Non-pigmented ciliary epithelial cell (primary cell): ENCODE data around the gene TRIP4.
"Not testable (repeated sequence)": the region's sequence is repeated elsewhere in the genome, so short reads cannot be mapped to it uniquely, and the experiment has no call there.

Experiments
- DNase-seq: peaks from one replicate; pipeline ENCODE4 v3.0.0-alpha.2; 2010; ENCODE audit warnings: low read depth

TRIP4 gene

DNA sequence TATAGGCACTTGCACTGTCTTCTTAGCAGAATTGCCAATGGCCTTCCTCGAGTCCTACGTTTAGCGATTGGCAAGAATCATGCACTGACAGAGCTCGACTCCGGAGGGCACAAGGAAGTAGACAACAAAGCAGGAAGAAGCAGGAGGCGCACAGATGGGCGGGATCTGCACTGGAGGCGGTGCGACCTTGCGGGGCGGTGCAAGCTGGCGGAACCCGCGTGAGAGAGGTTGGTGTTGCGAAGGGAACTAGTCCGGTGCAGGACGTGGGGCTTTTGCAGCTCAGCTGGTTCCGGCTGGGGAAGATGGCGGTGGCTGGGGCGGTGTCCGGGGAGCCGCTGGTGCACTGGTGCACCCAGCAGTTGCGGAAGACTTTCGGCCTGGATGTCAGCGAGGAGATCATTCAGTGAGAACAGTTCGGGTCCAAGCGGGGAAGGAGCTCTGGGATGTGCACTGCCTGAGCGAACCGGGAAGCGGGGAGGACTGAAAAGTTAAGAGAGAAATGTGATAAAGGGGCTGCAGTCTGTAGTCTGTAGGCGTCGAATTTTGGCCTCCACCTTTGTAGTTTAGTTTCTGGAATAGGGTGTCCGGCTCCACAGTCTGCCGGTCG is at the start of gene TRIP4:
Gene TRIP4, plus strand, starts transcription at position 275 of the 607 bp plus-strand sequence. Its CDS starts 28 bp downstream, at position 303.
- peak; percentile 87 for DNase-seq

DNA sequence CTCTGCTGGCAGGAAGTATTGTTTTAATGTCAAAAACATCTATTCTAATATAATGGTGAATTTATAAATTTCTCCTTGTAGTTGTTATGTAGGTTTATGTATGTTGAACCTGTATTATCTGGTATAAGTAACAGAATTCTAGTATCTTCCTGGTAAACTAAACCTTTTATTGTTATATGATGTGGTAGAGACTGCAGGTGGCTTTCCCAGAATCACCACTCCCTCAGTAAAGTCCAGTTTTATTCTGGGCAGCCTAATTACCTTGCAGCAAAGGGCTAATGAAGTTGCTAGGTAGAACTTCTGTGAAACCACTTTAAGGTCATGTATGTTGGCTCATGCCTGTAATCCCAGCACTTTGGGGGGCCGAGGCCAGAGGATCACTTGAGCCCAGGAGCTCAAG is 47.3 kb upstream of the TRIP4 start:
- DNase-seq, result no peak

DNA sequence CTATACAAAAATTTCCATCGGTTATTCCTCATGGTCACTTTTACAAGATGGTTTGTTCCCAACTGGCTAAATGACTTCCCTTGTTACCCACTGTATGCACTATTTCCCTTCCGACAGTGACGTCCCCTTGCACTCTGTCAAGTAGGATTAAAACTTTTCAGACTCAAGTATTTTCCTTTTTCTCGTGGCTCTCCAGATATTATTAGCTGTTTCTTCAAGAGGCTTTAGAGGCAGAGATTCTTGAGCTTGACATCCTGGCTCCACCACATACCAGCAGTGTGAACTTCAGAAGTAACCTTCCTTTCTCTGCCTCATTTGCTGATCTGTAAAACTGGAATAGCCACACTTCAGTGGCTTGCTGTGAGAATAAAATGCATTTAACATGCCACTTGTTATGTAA is 45.7 kb upstream of the TRIP4 start:
- DNase-seq, result no peak

DNA sequence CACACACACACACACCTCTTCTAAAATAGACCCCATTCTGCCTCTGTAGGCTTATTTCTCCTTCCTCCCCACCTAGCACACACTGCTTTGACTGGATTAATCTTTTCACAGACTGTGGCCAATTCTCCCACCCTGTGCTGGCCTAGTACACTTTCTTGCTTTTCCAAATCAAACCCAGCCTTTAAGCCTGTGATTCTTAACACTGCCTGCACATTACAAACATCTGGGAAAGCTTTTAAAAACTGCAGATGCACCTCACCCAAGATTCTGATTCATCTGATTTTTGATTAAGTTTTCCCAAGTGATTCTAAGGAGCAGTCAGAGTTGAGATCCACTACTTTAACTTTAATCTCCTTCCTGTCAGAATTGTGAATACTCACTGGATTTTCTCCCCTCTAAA is 44.4 kb upstream of the TRIP4 start:
- DNase-seq, result no peak

DNA sequence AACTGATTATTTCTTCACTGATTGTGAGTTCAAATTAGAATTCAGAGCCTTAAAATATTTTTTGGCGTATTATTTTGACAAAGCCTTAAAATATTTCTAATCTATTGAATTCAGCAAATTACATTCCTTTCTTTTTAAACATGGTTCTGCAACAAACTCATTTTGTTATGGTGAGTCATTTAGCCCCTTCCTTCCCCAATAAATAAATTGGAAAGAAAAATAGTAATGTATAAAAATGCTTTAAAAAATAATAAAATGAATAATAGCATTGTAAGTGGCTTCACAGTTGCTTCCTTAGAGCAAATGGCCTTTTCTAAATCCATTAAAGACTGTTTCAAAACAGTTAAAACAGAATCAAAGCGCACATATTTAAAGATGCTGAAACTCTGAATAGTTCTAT is 43.8 kb upstream of the TRIP4 start:
- DNase-seq, result no peak

DNA sequence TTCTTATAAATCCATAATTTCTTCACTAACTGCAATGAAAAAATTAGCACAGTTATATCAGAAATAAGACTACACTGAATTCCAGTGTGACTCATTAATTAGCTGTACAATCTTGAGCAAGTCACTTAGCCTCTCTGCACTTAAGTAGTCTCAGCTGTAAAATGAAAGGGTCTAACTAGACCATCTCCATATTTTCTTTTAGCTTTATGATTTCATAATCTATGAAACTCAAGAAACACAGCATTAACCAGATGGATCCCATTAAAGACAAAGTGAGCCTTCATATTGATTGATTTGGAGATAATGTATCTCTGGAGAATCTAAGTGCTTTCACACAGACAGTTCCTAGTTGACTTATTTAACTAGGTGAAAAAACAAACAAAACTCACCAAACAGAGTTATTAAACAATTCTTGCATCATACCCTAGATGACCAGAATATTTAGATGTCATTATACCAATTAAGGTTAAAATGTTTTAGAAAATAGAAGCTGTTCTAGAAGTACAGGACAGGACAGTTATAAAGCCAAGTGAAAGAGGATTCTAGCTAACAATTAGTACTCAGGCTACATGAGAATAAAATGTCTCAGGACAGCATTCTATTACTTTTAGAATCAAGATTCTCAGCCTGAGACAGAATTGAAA is 42.9 kb upstream of the TRIP4 start:
- no peak for DNase-seq

DNA sequence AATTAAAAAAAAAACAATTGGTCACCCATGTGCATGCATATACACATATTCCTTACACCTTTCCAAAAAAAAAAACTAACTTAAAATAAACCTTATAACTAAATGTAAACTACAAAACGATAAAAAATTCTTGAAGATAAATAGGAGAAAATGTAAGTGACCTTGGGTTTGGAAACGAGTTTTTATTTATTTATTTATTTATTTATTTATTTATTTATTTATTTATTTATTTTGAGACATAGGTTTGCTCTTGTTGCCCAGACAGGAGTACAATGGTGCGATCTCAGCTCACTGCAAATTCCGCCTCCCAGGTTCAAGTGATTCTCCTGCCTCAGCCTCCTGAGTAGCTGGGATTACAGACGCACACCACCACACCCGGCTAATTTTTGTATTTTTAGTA is 41.4 kb upstream of the TRIP4 start:
- DNase-seq, result not testable (repeated sequence)

DNA sequence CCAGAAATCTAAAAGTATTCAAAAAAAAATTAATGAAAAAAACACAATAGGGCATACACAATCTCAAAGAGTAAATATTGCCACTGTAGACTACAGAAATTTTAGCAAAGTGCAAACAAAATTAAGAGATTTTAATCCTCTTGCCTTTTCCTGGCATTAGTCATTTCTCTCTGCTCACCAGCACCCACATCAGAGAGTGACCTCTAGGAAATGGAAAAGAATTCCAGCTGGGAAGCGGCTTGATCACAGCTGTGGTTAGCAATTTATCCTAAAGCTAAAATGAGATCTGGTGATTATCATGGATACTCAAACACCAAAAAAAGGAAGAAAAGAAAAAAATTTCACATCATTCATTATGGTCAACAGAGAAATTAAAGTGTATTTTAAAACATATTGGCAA is 39.2 kb upstream of the TRIP4 start:
- DNase-seq, result no peak

DNA sequence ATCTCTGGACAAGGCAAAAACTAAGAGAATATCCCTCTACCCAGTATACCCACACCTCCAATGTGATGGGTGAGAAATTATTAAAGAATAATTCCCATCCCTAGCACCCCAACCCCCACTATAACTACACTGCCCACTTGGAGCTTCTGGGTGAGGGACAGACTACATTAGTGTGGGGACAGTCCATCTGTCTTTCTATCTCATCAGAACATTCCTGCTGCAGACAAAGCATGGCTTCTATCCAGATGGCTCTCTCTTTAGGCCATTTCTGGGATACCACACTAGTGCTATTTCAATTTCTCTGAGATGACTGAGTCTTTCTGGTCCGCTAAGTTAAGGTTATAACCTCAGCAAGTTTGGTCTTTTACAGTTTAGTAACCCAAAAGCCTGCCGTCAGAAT is 38.3 kb upstream of the TRIP4 start:
- no peak for DNase-seq

DNA sequence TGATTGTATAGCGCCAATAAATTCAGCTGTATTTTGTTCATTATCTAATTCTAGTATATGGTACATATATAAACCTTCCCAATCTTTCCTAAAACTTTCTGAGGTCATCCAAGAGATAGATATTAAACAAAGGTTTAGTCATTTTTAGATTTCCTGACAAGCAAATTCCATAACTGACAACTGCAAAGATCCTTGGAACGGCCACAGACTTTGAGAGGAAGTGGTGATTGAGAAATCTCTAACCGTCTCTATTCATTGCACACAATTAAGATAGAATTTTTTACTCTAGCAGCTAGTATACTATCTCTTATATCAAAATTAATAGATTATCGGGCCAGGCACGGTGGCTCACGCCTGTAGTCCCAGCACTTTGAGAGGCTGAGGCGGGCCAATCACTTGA is 36.4 kb upstream of the TRIP4 start:
- DNase-seq, result no peak

DNA sequence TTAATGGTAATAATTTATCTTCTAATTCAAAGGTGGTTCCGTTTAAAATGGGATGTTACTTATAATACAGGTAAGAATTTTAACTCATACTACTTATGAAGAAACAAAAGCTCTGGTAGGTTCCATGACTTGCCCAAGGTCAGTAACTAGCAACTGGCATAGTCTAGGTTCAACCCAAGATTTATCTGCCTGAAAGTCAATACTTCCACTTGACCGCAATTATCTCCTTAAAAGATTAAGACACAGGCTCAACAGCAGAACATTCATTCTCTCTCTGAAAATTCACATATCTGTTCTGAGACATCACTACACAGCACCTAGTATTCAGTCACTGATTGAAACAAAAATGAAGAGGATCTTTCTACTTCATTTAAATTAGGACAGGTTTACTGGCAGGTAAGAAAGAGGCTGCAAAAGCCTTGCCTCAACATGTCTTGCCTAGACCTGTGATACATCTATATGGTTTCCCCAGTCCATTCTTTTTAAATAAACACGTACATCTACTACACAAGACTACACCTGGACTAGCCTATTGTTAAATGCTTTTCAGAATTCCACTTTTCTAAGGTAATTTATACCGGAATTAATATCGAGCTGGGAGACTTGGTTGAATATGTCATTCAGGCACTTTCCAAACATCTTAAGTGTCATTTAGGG is 32.8 kb upstream of the TRIP4 start:
- no peak for DNase-seq

DNA sequence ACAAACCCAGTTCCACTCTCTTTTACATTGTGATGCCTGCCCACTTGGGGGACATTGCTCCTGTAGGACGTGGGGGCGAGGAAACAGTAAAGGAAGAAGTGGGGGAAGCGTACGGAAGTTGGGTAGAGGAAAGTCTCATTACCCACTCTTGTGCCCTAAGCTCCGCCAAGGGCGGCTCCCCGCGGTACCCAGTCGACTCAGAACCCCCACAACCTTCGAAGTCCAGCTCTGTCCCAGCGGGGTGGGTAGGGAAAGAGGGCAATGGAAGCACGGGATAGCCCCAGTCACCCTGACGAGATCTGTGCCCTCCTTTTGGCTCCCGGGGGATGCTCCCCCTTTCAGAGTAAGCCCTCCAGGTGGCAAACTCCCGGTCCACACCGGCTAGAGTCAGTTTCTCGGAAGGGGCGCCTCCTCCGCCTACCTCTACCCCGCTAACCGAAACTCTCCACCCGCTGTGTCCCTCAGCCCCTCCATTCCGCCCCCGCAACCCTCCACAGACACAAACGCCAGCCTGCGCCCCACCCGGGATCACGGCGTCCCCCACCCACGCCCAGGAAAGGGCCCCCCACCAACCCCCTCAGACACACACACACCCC is 32.2 kb upstream of the TRIP4 start:
- DNase-seq, result no peak

DNA sequence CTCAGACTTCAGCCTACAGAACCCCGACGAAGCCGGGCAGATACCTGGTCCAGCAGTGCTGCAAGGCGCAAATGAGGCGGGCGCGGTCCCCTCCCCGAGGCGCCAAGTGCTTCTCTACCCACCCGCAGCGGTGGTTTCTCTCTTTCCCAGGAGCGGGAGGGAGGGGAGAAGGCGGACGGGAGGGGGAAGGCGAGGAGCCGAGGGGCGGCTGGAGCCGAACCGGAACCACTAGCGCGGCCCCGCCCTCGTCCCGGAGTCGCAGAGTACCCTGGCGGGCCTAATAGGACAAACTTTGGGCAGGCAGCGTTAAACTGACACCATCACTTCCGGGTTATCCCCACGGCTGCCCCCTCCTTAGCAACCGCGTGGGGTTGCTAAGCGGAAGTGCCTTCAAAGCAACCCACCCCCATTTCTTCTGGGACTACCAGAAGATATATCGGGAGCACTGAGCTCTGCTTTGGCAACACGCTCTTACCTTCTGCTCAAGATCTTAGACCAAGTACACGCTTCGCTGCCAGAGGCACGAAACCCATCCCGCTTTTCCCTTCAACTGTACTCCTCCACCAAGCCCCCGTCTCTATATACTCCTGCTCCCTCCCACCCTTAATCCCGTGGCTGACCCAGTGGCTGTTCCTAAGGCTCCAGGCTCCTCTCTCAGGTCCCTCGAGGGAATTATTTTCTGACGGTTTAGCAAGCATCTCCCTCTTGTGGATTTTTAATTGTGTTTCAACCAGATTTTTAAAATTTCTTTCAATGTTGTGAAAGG is 31.5 kb upstream of the TRIP4 start, which contains the start of gene CSNK1G1:
Gene CSNK1G1, minus strand, starts transcription at position 230 of the 766 bp plus-strand sequence. CDS start 55,674 bp downstream, outside the sequence.
- DNase-seq, result peak; percentile 89

DNA sequence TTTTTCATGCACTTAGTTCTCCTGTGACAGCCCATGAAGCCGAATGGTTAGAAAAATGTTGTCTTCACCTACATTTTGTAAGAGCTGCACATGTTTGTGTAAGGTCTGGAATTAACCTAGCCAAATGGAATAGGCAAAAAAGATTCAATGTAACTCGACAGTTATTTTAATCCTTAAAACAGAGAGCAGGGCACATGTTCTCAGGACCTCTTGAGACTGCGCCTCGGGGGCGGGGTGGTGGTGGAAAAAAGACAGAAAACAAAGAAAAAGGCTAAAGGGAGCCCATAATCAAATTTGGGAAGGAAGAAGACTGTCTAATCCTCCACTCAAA is 31.0 kb upstream of the TRIP4 start:
- no peak for DNase-seq

DNA sequence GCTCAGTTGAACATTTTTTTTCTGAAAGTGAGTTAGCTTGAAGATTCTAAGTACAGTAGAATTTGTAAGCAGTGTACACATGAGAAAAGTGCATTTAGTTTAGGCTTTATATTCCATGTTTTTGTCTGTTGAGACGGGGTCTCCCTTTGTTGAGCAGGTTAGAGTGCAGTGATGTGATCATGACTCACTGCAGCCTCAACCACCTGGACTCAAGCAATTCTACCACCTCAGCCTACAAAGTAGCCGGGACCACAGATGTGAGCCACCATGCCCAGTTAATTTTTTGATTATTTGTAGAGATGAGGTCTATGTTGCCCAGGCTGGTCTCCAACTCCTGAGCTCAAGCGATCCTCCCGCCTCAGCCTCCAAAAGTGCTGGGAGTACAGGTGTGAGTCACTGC is 26.4 kb upstream of the TRIP4 start:
- no peak for DNase-seq

DNA sequence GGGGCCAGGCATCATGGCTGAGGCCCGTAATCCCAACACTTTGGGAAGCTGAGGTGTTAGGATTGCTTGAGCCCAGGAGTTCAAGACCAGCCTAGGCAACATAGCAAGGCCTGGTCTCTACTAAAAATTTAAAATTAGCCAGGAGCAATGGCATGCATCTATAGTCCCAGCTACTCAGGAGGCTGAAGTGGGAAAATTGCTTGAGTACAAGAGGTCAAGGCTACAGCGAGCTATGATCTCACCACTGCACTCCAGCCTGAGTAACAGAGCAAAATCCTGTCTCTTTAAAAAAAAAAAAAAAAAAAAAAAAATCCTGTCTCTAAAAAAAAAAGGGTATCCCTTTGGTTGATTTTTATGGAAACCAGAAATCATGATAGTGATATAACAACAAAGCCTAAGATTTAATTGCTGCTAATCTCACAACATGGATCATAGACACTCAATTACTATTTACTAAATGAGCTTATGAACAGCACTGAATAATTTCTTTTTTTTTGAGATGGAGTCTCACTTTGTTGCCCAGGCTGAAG is 18.5 kb upstream of the TRIP4 start:
- DNase-seq, result no peak

DNA sequence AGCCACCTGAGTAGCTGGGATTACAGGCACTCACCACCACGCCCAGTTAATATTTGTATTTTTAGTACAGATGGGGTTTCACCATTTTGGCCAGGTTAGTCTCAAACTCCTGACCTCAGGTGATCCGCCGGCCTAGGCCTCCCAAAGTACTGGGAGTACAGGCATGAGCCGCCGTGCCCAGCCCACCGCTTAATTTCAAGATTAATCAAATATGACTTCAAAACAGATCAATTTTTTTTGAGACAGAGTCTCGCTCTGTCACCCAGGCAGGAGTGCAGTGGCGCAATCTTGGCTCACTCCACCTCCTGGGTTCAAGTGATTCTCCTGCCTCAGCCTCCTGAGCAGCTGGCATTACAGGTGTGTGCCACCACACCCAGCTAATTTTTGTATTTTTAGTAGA is 16.3 kb upstream of the TRIP4 start:
- DNase-seq, result not testable (repeated sequence)

DNA sequence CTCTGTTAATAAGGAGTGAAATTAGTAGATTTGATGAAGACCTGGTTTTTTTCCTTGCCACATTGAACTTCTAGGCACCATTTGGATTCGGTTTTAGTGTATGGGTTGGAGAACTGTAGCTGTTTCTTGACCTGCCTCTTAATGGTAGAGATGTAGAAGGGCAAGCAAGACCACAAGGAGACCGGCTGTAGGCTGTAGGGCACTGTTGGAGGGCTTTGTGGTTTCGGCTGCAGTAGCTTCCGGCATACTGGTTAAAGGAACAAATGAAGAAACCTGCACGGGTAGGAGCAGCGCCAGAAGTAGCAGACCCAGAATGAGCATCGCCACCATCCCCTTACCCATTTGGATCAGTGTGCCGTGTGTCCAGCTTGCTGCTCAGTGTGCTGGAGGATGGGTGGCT is 14.3 kb upstream of the TRIP4 start:
- DNase-seq, result no peak

DNA sequence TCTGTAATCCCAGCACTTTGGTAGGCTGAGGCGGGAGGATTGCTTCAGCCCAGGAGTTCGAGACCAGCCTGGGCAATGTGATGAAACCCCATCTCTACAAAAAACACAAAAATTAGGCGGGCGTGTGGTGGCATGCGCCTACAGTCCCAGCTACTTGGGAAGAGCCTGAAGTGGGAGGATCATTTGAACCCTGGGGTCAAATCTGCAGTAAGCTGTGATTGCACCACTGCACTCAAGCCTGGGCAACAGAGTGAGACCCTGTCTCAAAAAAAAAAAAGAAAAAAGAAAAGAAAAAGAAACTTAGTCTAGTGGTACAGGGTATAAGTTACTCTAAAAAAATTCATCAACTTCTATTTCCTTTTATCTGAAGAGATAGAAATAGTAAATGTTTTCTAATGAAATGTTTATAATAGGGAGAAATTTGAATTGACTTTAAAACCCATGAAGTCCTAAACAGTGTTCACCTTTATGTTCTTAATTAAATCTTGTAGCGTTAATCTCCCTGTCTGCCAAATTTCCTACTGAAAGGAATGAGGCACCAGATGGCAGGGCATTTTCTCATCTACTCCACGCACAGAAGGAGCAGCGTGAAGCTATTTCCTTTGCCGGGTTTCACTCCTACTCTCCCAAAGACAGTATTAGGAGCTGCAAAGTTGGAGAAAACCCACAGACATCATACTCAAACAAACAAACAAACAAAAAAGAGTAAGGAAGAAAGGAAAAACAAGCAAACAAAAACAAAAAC is 8.2 kb upstream of the TRIP4 start:
- DNase-seq, result no peak

DNA sequence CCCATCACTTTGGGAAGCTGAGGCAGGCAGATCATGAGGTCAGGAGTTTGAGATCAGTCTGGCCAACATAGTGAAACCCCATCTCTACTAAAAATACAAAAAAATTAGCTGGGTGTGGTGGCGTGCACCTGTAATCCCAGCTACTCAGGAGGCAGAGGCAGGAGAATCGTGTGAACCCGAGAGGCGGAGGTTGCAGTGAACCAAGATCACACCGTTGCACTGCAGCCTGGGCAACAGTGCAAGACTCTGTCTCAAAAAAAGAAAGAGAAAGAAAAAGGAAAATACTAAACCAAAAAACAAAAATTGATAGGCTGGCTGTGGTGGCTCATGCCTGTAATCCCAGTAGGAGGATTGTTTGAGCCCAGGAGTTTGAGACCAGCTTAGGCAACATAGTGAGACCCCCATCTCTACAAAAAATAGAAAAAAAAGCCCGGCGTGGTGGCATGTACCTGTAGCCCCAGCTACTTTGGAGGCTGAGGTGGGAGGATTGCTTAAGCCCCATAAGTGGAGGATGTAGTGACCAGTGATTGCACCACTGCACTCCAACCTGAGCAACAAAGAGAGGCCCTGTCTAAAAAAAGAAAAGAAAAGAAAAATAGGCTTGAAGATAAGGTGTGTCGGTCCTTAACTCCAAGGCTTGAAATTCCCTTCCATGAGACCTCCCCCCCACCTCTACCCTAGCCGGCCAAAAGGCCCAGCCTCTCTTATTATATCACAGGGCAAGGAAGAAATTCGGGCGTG is 7.3 kb upstream of the TRIP4 start:
- DNase-seq, result not testable (repeated sequence)
